ENCODE data around the gene ZNF710.
"Not testable (repeated sequence)": the region's sequence is repeated elsewhere in the genome, so short reads cannot be mapped to it uniquely, and the experiment has no call there.

ZNF710 gene

DNA sequence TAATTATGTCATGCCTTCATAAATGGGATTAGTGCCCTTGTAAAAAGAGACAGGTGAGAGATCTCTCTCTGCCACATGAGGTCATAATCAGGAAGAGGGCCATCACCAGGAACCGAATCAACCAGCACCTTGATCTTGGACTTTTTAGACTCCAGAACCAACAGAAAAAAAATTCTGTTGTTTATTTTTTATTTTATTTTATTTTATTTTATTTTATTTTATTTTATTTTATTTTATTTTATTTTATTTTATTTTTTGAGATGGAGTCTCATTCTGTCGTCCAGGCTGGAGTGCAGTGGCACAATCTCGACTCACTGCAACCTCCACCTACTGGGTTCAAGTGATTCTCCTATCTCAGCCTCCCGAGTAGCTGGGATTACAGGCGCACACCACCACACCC is 106.9 kb downstream of the ZNF710 start:
- DNase-seq: not testable (repeated sequence)

DNA sequence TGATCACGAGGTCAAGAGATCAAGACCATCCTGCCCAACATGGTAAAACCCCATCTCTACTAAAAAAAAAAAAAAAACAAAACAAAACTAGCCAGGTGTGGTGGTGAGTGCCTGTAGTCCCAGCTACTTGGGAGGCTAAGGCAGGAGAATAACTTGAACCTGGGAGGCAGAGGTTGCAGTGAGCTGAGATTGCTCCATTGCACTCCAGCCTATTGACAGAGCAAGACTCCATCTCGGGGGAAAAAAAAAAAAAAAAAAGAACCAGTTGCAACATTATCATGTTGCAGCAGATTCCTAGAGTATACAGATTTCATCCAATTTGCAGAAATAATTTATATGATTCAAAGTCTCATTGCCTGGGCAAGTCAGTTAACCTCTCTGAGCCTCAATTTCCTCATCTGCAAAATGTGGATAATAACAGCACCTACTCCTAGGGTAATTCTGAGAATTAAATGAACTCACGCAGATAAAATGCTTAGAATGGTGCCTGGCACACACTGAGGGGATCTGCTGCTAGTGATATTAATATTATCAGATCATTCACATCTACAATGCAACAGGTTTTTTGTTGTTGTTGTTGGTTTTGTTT is 108.1 kb downstream of the ZNF710 start:
- DNase-seq: not testable (repeated sequence)

DNA sequence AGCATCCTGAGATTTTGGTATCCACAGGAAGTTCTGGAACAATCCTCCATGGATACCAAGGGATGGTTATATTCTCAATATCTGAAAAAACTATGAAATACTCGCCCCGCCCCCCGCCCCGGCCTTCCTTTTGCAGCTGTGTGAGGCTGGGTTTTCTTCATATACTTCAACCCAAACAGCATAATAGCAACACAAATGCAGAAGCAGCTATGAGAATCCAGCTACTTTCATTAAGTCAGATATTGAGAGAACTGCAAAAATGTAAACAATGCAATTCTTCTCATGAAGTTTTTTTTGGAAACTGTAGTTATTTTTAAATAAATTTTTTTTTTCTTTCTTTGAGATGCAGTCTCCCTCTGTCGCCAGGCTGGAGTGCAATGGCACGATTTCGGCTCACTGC is 112.0 kb downstream of the ZNF710 start:
- DNase-seq: no peak

DNA sequence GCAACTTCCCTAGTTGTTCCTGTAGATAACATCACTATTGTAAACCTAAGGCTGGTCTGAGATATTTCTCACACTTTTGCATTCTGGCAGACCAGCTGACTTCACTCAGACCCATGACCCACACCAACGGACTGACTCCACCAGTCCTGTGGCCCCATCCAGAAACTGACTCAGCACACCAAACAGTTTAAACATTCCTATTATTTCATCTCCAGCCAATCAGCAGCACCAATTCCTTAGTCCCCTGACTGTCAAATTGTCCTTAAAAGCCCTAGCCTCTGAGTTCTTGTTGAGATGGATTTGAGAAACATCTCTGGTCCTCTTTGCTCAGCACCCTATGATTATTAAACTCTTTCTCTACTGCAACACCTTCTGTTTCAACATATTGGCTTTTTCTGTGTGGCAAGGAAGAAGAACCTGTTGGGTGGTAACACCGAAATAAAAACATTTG is 113.4 kb downstream of the ZNF710 start:
- no peak for DNase-seq

DNA sequence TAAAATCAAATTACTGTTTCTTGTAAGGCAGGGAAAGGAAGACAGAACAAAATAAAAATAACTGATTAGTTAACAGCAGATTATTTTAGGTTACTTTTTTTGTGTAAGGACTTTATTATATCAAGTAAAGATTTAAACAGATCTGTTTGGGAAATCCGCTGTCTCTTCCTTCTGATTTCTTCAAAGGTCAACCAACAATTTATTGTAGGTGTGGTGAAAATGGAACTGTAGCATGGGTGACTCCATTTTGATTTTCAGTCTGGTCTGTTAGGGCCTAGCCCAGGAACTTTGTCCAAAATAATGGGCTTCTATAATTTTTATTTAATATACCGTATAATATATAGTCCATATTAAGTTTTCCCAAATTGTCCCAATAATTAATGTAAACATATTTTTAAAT is 114.7 kb downstream of the ZNF710 start:
- no peak for DNase-seq

DNA sequence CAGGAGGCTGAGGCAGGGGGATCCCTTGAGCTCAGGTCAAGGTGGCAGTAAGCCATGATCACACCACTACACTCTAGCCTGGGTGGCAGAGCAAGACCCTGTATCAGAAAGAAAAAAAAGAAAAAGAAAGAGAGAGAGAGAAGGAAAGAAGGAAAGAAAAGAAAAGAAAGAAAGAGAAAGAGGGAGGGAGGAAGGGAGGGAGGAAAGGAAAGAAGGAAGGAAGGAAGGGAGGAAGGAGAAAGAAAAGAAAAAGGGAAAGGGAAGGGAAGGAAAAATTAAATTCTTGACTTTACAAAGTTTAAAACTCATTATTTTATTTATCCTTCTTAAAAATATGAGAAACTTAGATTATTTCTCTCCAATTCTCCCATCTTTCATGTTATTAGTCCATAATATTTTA is 118.2 kb downstream of the ZNF710 start:
- no peak for DNase-seq

DNA sequence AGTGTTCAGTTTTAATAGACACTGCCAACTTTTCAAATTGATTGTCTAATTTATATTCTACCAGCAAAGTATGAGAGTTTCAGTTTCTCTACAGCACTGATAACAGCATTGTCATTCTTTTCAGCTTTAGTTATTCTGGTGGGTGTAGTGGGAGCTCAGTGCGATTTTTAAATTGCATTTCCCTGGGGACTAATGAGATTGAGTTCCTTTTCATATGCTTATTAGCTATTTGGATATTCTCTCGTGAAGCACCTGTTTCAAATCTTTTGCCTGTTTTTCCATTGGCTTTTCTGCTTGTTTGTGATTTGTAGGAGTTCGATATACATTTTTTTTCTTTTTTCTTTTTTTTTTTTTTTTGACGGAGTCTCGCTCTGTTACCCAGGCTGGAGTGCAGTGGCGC is 120.0 kb downstream of the ZNF710 start:
- no peak for DNase-seq

DNA sequence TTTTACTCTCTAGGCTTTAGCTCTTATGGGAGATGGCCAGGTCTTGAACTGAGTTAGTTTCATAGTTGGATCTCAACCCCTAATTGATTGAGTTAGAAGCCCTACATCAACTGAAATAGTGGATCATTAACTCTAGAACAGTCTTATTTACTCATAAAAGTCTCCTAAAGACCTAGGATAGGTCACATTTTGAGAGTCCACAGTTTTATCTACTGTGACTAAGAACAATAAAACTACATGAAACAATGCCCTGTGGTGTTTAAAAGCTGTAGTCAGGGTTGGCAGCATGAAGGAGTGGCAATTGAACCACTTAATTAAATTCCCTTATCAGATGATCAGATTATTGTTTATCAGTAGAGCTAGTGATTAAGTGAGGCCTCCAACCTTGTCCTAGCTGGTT is 123.4 kb downstream of the ZNF710 start:
- DNase-seq: no peak

DNA sequence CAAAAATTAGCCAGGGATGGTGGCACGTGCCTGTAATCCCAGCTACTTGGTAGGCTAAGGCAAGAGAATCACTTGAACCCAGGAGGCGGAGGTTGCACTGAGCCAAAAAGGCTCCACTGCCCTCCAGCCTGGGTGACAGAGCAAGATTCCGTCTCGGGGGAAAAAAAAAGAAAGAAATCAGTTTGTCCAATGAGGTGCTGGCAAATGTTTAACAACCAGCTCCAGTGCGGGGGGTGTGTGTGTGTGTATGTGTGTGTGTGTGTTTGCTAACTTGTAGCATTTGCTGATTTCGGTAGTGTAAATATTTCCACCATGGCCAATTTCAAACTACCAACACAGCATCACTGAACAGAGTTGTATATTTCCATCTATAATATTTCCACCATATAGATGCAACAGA is 124.9 kb downstream of the ZNF710 start:
- DNase-seq: no peak

DNA sequence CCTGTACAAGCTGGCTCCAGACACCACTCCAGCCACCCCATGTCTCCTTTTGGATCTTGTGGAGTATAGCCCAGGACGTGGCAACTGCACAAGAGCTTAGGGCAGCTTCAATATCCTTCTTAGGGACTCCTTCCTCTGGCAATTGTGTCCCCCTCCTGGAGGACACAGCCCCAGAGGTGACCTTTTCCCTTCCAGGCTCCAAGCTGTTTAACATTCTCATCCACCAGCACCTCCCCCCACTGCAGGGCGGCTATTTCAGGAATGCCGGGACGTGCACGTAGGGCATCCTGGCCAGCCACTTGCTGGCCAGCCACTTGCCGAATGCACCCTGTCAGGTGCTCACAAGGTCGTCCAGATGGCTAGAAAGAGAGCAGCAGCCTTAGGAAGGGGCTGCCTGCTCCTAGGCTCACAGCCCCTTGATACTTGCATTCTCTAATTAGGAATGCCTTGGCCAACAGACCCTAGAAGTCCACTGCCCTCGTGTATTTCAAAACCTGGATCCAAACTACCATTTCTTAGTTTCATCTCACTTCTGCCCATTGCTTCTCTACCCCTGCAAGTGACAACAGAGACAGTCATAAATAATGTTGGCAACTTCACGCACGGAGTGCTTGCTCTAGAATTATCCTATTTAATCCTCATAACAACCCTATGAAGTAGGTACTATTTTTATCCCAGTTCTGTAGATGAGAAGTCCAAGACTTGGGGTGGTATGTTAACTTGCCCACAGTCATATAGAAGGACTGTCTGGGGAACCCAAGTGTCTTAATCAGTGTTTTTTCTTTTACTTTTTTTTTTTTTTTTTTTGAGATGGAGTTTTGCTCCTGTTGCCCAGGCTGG is 125.7 kb downstream of the ZNF710 start:
- DNase-seq: no peak

DNA sequence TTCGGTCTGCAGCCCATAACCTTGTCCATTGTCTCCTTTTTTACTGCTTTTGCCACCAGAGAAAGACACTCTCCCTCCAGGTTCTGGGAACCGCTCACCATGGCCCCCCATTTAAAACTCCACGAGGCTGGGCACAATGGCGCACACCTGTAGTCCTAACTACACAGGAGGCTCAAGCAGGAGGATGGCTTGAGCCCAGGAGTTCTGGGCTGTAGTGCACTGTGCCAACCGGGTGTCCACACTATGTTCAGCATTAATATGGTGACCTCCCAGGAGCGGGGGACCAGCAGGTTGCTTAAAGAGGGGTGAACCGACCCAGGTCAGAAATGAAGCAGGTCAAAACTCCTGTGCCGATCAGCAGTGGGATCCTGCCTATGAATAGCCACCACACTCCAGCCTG is 129.2 kb downstream of the ZNF710 start:
- DNase-seq: no peak

Data from NCI-H2029 (cell line).